ENCODE results near the gene EFL1.
"Not testable (repeated sequence)": the region's sequence is repeated elsewhere in the genome, so short reads cannot be mapped to it uniquely, and the experiment has no call there.

The EFL1 gene

DNA sequence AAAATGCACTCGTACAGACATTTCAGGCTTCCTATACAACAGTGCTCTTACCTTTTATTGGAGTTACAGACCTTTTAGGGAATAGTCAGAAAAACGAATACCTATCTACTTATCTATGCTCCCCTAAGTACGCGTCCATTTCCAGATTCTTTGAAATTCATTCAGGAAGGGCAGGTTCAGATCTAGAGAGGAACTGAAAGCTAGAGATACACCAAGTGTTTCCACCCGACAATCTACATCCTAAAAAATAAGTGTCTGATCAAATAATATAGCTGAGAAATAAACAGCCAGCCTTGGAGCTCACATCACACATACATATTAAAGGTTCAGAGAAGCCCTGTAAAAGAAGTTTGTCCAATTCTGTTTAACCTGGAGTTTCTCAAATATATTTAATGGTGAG, 18.9 kb downstream of the EFL1 start:
- not testable (repeated sequence) for DNase-seq (ENCODE audit: low spot score)

- not testable (repeated sequence) for DNase-seq (ENCODE audit: low spot score)
These were observed 20.6 kb downstream of the EFL1 start for GRCh38 chr15:82241836-82242499.

GRCh38 chr15:82239685-82240391, 22.7 kb downstream of the EFL1 start:
- TF ChIP-seq, protein P1, sequence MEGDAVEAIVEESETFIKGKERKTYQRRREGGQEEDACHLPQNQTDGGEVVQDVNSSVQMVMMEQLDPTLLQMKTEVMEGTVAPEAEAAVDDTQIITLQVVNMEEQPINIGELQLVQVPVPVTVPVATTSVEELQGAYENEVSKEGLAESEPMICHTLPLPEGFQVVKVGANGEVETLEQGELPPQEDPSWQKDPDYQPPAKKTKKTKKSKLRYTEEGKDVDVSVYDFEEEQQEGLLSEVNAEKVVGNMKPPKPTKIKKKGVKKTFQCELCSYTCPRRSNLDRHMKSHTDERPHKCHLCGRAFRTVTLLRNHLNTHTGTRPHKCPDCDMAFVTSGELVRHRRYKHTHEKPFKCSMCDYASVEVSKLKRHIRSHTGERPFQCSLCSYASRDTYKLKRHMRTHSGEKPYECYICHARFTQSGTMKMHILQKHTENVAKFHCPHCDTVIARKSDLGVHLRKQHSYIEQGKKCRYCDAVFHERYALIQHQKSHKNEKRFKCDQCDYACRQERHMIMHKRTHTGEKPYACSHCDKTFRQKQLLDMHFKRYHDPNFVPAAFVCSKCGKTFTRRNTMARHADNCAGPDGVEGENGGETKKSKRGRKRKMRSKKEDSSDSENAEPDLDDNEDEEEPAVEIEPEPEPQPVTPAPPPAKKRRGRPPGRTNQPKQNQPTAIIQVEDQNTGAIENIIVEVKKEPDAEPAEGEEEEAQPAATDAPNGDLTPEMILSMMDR (IDR thresholded peaks at IDR 0.05; ENCODE audit: extremely low read depth, missing control alignments): no peak
- no peak for DNase-seq (ENCODE audit: low spot score)

GRCh38 chr15:82237944-82238534, 24.5 kb downstream of the EFL1 start:
- not testable (repeated sequence) for DNase-seq (ENCODE audit: low spot score)

- DNase-seq (ENCODE audit: low spot score): no peak
- TF ChIP-seq, protein P1 (IDR thresholded peaks at IDR 0.05; ENCODE audit: extremely low read depth, missing control alignments): no peak
These were observed 30.7 kb downstream of the EFL1 start for GRCh38 chr15:82231842-82232241.

DNA sequence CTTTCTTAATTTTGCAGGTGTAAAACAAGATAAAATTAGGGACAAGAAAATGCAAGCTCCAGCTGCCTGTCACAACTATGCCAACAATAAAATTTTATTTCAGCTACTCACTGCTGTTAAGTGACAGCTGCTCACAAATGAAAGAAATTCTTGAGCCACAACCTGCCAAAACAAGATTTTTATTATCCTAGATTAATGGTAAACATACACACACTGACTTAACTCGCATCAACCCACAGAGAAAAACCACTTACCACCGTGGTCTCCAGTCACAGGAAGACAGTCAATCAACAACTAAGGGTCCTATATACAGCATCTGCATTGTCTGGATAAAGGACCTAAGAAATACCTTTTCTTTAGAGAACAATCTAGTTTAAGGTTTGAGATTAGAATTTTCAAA, 31.3 kb downstream of the EFL1 start:
- no peak for DNase-seq (ENCODE audit: low spot score)
- TF ChIP-seq, protein P1 (IDR thresholded peaks at IDR 0.05; ENCODE audit: extremely low read depth, missing control alignments): no peak

DNA sequence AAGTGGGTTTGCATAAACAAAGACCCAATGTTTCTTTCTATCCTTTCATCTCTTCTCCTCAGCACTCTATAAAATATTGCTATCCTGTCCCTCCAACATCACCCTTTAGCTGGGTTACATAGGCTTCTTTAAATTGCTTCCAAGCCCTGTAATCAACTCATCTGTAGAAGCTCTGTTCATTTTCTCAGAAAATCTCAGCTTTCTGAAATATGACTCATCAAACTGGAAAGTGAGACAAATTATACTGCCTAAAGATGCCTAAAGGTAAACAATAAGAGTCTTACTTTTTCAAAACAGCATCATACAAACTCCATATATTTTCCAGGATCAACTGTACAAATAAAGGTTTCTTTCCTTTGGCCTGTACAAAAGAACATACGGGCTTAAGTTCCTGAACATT, 33.8 kb downstream of the EFL1 start:
- no peak for DNase-seq (ENCODE audit: low spot score)
- TF ChIP-seq, protein P1 (IDR thresholded peaks at IDR 0.05; ENCODE audit: extremely low read depth, missing control alignments): no peak

- not testable (repeated sequence) for DNase-seq (ENCODE audit: low spot score)
- TF ChIP-seq, protein P1 (IDR thresholded peaks at IDR 0.05; ENCODE audit: extremely low read depth, missing control alignments): peak; percentile 27
These were observed 41.0 kb downstream of the EFL1 start for GRCh38 chr15:82221535-82221934.

DNA sequence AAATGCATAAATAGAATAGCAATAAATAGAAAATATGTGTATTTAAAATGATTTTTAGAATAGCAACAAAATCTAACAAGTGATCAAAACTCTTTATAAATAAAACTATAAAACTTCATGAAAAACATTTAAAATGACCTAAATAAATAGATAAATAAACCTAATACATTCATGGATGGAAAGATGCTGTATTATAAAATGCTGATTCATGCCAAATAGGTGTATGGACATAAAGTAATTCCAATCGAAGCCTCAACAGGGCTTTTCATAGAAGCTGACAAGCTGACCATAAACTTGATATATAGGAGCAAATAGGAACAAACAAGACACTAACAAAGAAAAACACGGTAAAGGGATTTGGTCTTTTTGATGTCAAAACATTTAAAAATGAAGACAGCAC, 46.4 kb downstream of the EFL1 start:
- not testable (repeated sequence) for DNase-seq (ENCODE audit: low spot score)

GRCh38 chr15:82212201-82212600, 50.3 kb downstream of the EFL1 start:
- not testable (repeated sequence) for DNase-seq (ENCODE audit: low spot score)

- not testable (repeated sequence) for DNase-seq (ENCODE audit: low spot score)
These were observed 52.4 kb downstream of the EFL1 start for GRCh38 chr15:82210066-82210597.

GRCh38 chr15:82204575-82204974, 58.0 kb downstream of the EFL1 start:
- not testable (repeated sequence) for DNase-seq (ENCODE audit: low spot score)

Data from GM20000 (cell line).